ENCODE data around the gene OR52E8. TPM values are rescaled to one million over a fixed set of nuclear protein-coding genes. Genes with fewer than 3 reads are reported as not detected.

Gene OR52E8
- total and polyA plus RNA-seq, 9 of the 15 experiments (the other 6 are each of a cell fraction or from before 2014, with no cell fraction given): not detected

- TF ChIP-seq PRPF4 (IDR thresholded peaks at IDR 0.05; ENCODE audit: insufficient read depth, low read depth, low read length, poor library complexity, severe bottlenecking) (no peak), TFE3 (CRISPR knock-in tag; IDR thresholded peaks at IDR 0.05) (no peak), PBX2 (CRISPR knock-in tag; IDR thresholded peaks at IDR 0.05; ENCODE audit: low read depth) (no peak), PBX2 (tag; conservative IDR thresholded peaks at IDR 0.05; ENCODE audit: low read depth) (peak; percentile 93), FOXJ2 (tag; IDR thresholded peaks at IDR 0.05) (no peak), HMBOX1 (IDR thresholded peaks at IDR 0.05) (no peak), ZNF444 (CRISPR knock-in tag; IDR thresholded peaks at IDR 0.05) (no peak), ZNF282 (CRISPR knock-in tag; IDR thresholded peaks at IDR 0.05) (no peak), SMARCA5 (IDR thresholded peaks at IDR 0.05) (no peak), PHTF2 (CRISPR knock-in tag; IDR thresholded peaks at IDR 0.05) (no peak), ZNF511 (CRISPR knock-in tag; IDR thresholded peaks at IDR 0.05) (no peak), SAFB2 (IDR thresholded peaks at IDR 0.05; ENCODE audit: borderline replicate concordance, low read depth, low read length, severe bottlenecking) (no peak), ZNF224 (CRISPR knock-in tag; IDR thresholded peaks at IDR 0.05) (no peak), HNRNPK (IDR thresholded peaks at IDR 0.05; ENCODE audit: low read depth, low read length, poor library complexity, severe bottlenecking) (no peak), TRIM24 (IDR thresholded peaks at IDR 0.05) (0 out of 4 replicates have a peak, but pooled peaks of 1 of the 2 experiments have one; percentile 18), FIP1L1 (IDR thresholded peaks at IDR 0.05; ENCODE audit: low read depth, low read length, poor library complexity, severe bottlenecking) (no peak), ZNF76 (CRISPR knock-in tag; IDR thresholded peaks at IDR 0.05; ENCODE audit: borderline replicate concordance) (no peak), ZNF41 (CRISPR knock-in tag; conservative IDR thresholded peaks at IDR 0.05) (no peak), KAT2B (IDR thresholded peaks at IDR 0.05; ENCODE audit: low read depth, low read length) (no peak), SIRT6 (IDR thresholded peaks at IDR 0.05; ENCODE audit: low read depth, low read length) (no peak), ZNF354B (CRISPR knock-in tag; IDR thresholded peaks at IDR 0.05) (no peak), CTBP1 (IDR thresholded peaks at IDR 0.05; ENCODE audit: borderline replicate concordance) (no peak), KLF6 (CRISPR knock-in tag; IDR thresholded peaks at IDR 0.05; ENCODE audit: borderline replicate concordance) (no peak), CBFA2T3 (IDR thresholded peaks at IDR 0.05) (peak; percentile 54), XRCC5 (IDR thresholded peaks at IDR 0.05; ENCODE audit: low read depth, low read length) (no peak), ELF1 (tag; IDR thresholded peaks at IDR 0.05) (no peak), RBM17 (IDR thresholded peaks at IDR 0.05; ENCODE audit: borderline replicate concordance, low read depth, low read length) (no peak)
These were observed 10.8 kb downstream of the OR52E8 start (continued) for GRCh38 chr11:5846701-5847100.
